Gastroesophageal sphincter (tissue), 4 donors: ENCODE data around the gene RNF148. TPM values are rescaled to one million over a fixed set of nuclear protein-coding genes. Genes with fewer than 3 reads are reported as not detected.

Experiments
- ATAC-seq: fragments of 150-250 bp; one replicate; pipeline ENCODE4 v1.9.1; 2016; ENCODE audit warnings: mild to moderate bottlenecking, moderate library complexity
- H3K27ac ChIP-seq, 4 donors: fragments of 200-600 bp; sonication (generic) in 3 of 4; 1 replicate in 3 of 4; 2 replicates in 1 of 4; pipeline ENCODE4 v1.5.1; 2016 to 2019
- H3K27me3 ChIP-seq: fragments of 200-600 bp; sonication (generic); one replicate; pipeline ENCODE4 v1.5.1; 2019
- H3K36me3 ChIP-seq, 2 donors: fragments of 200-600 bp; sonication (generic); one replicate each; pipeline ENCODE4 v1.5.1; 2019; ENCODE audit warnings: control low read depth in 1 of 2
- H3K4me1 ChIP-seq, 3 donors: fragments of 200-600 bp; sonication (generic); 1 replicate in 2 of 3; 2 replicates in 1 of 3; pipeline ENCODE4 v1.5.1; 2016 to 2019; ENCODE audit warnings: control low read depth in 2 of 3
- H3K4me3 ChIP-seq, 2 donors: fragments of 200-600 bp; sonication (generic); one replicate each; pipeline ENCODE4 v1.5.1; 2019; ENCODE audit warnings: mild to moderate bottlenecking in 1 of 2, moderate library complexity in 1 of 2
- H3K9me3 ChIP-seq, 3 donors: fragments of 200-600 bp; sonication (generic); one replicate each; pipeline ENCODE4 v1.5.1; 2017 to 2019; ENCODE audit warnings: control low read depth in 2 of 3
- CTCF ChIP-seq, 4 experiments: fragments of 200-600 bp in 2 of 4; fragments of 450-650 bp in 2 of 4; sonication (generic) in 1 of 4; IDR thresholded peaks; one replicate each; pipeline ENCODE4 v1.5.1; 2017 to 2019; ENCODE audit warnings: antibody characterized with exemption in 4 of 4, mild to moderate bottlenecking in 2 of 4, moderate library complexity in 2 of 4
- EP300 ChIP-seq: sonication (generic); formaldehyde crosslinking; IDR thresholded peaks from one replicate; pipeline ENCODE4 v1.6.1; 2017; ENCODE audit warnings: antibody characterized with exemption, mild to moderate bottlenecking
- POLR2A ChIP-seq, 2 donors: fragments of 450-650 bp; IDR thresholded peaks; one replicate each; pipeline ENCODE4 v1.6.1; 2017; ENCODE audit warnings: antibody characterized with exemption in 2 of 2, mild to moderate bottlenecking in 2 of 2, moderate library complexity in 1 of 2
- POLR2AphosphoS5 ChIP-seq: sonication (generic); formaldehyde crosslinking; IDR thresholded peaks from one replicate; pipeline ENCODE4 v1.6.1; 2017; ENCODE audit warnings: antibody characterized with exemption
- WGBS, 2 donors: methylation state at CpG; one replicate each; pipeline ENCODE4 v1.1.5; 2018; ENCODE audit warnings: low coverage in 1 of 2; 5-methylcytosine and 5-hydroxymethylcytosine counted together
- total RNA-seq, 4 donors: library from RNA; depleted of rRNA; stranded (reverse); fragments of >200 nt; gene quantifications; one replicate each; pipeline ENCODE4 v1.1.0, GENCODE V29; 2016

RNF148 gene, protein sequence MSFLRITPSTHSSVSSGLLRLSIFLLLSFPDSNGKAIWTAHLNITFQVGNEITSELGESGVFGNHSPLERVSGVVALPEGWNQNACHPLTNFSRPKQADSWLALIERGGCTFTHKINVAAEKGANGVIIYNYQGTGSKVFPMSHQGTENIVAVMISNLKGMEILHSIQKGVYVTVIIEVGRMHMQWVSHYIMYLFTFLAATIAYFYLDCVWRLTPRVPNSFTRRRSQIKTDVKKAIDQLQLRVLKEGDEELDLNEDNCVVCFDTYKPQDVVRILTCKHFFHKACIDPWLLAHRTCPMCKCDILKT
- 10 to 100 TPM in 1 of 4 donors, 1 to 10 TPM in 1, under 1 TPM in 2; 0.27 to 15.3 (median 1.1) TPM for total RNA-seq

DNA sequence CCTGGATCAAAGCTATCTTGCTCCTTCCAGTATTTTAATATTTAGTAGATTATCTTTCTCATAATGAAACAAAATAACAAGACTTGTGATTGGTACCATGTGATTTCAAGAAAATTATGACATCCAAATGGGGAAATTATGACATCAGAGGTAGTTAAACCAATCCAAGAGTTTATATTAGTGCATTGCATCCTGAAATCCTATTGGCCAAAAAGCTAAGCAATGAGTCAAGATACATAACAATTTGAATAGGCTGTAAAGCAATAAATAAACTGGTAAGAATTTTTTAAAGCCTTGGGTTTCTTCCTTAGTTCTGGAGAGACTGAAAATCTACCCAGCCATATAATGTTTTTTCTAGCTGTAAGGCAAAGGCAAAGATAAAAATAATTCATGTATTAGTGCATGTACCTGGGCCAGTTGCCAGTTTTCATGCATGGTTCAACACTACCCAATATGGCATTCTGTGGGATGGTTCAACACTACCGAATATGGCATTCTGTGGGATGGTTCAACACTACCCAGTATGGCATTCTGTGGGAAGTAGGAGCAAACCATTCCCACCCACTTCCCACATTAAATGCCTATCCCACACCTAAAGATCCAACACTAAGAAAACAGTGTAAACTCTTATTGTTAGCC lies at the start of gene RNF148:
RNF148 (minus strand) TSS at position 51 of the 639 bp plus-strand sequence. CDS start 172 bp downstream, outside the sequence.
- Histone ChIP-seq H3K36me3 (no peaks in the 10 kb centered on the region), H3K4me3 (no peak within 1 kb of the TSS), H3K27me3 (no peaks in the 10 kb centered on the region), H3K27ac (no peak within 1 kb of the TSS), H3K4me1 (no peaks in the 10 kb centered on the region), H3K9me3 (no peaks in the 10 kb centered on the region)
- ATAC-seq: no peak
- no peak for TF ChIP-seq POLR2AphosphoS5
- no peak for TF ChIP-seq CTCF (IDR thresholded peaks at IDR 0.05)
- TF ChIP-seq EP300: no peak
- TF ChIP-seq POLR2A (IDR thresholded peaks at IDR 0.05): no peak
- WGBS, 2 donors: 67 to 80% methylated on average over 1 of the region's 1 CpG

DNA sequence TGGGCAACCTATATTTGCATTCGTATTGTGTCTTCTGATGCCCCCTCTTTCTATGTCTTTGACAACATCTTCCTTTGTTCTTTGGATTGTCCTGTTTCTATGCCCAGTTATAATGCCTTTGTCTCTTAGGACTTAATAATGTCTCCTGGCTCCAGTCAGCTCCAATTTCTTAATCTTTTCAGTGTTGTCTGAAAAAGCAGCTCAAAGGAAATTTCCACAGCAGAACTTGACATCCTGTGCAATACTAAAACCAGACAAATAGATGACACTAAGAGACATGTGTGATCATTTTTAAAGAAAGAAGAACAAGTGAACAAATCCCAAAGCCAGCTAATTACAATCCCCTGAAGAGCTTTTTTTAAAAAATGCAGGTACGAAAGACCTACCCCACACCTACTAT lies 47.7 kb upstream of the RNF148 start:
- no peaks in the 10 kb centered on the region for H3K9me3 ChIP-seq
- H3K27ac ChIP-seq: no peak overlapping the region
- no peak for ATAC-seq
- WGBS, 2 donors: 85 to 100% methylated on average over 2 of the region's 2 CpGs
- H3K4me3 ChIP-seq: no peak overlapping the region
- TF ChIP-seq CTCF (IDR thresholded peaks at IDR 0.05) (no peak), POLR2A (IDR thresholded peaks at IDR 0.05) (no peak), POLR2AphosphoS5 (no peak)
- H3K36me3 ChIP-seq: peaks cover 0 to 3% of the 10 kb centered on the region in 2 donors
- H3K27me3 ChIP-seq: no peaks in the 10 kb centered on the region
- H3K4me1 ChIP-seq: peaks cover 0 to 2% (median 0%) of the 10 kb centered on the region in 3 donors

- TF ChIP-seq CTCF (IDR thresholded peaks at IDR 0.05) (no peak), POLR2A (IDR thresholded peaks at IDR 0.05) (no peak), EP300 (no peak), POLR2AphosphoS5 (no peak)
- Histone ChIP-seq H3K4me1 (peaks cover 0 to 2% (median 0%) of the 10 kb centered on the region in 3 donors), H3K4me3 (no peak overlapping the region), H3K27ac (no peak overlapping the region), H3K27me3 (no peaks in the 10 kb centered on the region), H3K36me3 (peaks cover 0 to 3% of the 10 kb centered on the region in 2 donors), H3K9me3 (no peaks in the 10 kb centered on the region)
- WGBS, 2 donors: 73 to 81% methylated on average over 2 of the region's 2 CpGs
- no peak for ATAC-seq
Observed at GRCh38 chr7:122748195-122748594, 45.5 kb upstream of the RNF148 start.

DNA sequence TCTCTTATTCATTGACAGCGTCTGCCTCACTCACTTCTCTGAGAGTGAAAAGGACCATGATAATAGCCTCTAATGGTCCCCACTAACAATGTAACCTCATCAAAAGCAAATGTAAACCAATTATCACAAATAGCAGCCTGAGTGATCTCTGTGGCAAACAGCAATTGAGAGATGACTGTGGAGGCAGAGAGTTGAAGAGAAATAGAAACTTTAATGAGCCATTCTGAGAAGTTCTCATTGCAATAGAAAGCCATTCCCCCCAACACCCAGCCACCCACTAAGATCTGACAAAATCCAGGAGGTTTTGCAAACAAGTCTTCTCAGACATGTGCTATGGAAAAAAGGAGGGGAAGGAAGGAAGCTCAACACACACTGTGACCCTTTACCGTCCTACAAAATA lies 44.2 kb upstream of the RNF148 start:
- H3K9me3 ChIP-seq: no peaks in the 10 kb centered on the region
- H3K27ac ChIP-seq: no peak overlapping the region
- no peak for TF ChIP-seq POLR2AphosphoS5
- no peak for TF ChIP-seq POLR2A (IDR thresholded peaks at IDR 0.05)
- no peaks in the 10 kb centered on the region for H3K27me3 ChIP-seq
- H3K36me3 ChIP-seq: peaks cover 0 to 3% of the 10 kb centered on the region in 2 donors
- H3K4me3 ChIP-seq: no peak overlapping the region
- ATAC-seq: no peak
- H3K4me1 ChIP-seq: peaks cover 0 to 2% (median 0%) of the 10 kb centered on the region in 3 donors
- WGBS, 2 donors: 79 to 90% methylated on average over 2 of the region's 2 CpGs

DNA sequence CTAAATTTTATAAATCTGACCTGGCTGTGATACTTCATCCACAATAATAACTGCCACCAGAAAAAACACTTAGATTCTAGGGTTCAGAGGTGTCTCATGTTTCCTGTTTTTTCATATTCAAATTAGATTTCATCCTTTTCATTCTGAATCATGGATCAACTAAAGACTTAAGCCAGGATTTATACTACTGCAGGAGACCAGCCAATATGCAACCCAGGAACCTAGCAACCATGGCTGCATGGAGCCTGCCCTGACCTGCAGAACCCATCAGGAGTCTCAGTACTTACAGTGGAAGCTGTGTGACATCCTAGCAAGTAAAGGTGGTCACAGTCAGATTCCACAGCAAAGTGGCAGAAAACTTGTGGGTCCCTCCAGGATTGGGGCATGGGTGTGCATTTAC lies 40.5 kb upstream of the RNF148 start:
- ATAC-seq: no peak
- Histone ChIP-seq H3K4me3 (no peak overlapping the region), H3K27me3 (no peaks in the 10 kb centered on the region), H3K4me1 (no peaks in the 10 kb centered on the region), H3K9me3 (no peaks in the 10 kb centered on the region), H3K27ac (no peak overlapping the region), H3K36me3 (peaks cover 0 to under 1% of the 10 kb centered on the region in 2 donors)
- TF ChIP-seq POLR2A (IDR thresholded peaks at IDR 0.05) (no peak), CTCF (IDR thresholded peaks at IDR 0.05) (no peak), POLR2AphosphoS5 (no peak), EP300 (no peak)
